GM18907 (cell line): ENCODE results near the gene CYTIP.

Experiments
- ATAC-seq: cut with Tn5 transposase; IDR thresholded peaks from one replicate; pipeline ENCODE4 v1.9.1; 2021; ENCODE audit warnings: mild to moderate bottlenecking, moderate library complexity; ENCODE audit not compliant: unreplicated experiment

The CYTIP gene

DNA sequence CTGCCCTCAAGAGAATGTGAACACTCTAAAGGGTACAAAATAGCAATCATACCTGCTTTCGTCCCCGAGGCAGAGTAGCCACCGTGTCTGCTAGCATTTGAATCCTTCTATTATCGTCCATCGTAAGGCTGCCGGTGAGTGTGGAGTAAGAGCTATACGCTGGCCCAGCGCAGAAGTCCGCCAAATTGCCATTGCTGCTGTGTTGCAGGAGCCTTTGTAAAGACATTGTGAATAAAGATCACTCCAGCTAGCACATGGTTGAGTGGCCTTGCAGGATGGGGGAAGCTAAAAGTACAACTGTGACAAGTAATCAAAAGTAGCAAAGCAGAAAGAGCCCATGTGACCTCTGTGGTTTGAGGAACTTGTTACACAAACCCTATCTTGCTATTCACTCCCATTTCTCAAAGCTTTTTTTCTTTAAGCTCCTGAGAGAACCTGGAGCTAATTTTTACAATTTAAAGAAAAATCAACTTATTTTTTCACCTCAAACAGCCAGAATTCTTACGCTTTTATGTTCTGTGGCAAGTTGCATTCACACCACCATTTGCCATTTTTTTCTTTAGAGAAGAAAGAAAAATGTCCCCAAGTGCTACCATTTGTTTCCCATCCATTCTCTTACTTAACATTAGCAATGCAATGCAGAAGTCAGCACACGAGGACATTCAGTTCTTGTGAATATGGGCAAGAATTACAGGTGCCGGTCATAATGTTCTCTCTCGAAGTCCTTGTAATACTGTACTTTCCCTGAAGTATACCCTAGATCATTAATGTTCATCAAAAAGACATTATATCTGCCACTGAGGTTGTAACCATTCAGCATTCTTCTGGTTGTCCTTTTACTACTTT lies at the start of gene CYTIP:
CYTIP (minus strand) TSS at position 295 of the 846 bp plus-strand sequence; CDS start at position 226, 69 bp downstream.
- peak; percentile 50 for ATAC-seq

DNA sequence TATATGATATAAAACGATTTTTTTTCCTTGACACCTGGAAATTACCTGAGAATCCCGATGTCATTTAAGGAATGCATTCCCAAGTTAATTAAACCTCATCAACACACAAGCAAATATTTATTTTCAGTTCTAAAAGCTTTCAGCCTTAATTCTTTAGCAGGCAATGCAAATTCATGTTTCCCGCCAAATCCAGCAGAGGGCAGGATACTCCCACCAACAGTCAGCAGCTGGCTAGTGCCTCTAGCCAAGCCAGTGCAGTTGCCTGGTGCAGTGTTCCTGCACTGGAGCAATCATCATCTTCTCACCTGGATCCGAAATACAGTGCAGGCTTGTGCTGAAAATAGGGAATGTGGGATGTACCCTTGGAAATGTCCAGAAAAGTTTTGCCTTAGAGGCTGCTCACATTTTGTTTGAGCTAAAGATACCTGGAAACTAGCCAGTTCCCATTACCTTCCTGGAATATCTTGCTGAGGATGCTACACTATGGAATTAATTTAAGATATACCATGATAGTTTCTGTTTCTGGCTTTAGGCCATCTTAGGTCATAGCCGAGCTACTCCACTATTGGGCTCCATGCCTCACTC lies 48.4 kb upstream of the CYTIP start:
- peak; percentile 97 for ATAC-seq

DNA sequence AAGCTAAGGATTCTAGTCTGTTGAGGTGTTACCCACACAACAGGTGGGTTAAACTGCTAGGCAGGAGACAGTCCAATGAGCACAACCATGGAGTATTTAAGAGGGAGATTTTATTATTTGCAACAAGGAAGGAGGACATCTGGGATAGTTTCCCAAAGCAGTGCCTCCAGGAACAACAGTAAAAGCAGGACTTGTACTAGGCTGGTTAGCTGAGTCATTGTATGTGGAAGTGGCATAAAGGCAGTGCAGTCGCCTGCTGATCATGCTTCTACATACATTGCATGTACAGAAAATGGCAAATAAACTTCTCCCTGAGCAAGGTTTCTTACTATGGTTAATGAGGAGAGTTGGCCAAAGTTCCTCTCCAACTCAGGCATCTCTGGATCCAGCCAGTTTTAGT lies 46.1 kb upstream of the CYTIP start:
- ATAC-seq: no peak

DNA sequence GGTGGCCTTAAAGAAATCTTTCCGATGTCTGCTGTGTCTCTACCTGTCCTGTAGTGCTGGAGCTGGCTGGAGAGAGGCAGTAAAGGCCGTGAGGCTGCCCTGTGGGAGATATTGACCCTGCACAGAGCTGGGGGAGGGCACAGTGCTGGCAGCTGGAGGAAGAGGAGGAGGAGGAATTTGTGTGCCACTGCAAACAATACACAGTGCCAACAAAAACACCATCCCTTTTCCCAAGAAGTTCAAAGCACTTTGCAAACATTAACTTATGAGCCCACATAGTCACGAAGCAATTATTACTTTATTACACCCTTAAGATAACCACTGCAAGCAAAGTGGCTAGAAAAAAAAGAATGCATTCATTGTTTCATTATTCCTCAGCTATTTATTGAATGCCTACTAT lies 45.0 kb upstream of the CYTIP start:
- no peak for ATAC-seq

DNA sequence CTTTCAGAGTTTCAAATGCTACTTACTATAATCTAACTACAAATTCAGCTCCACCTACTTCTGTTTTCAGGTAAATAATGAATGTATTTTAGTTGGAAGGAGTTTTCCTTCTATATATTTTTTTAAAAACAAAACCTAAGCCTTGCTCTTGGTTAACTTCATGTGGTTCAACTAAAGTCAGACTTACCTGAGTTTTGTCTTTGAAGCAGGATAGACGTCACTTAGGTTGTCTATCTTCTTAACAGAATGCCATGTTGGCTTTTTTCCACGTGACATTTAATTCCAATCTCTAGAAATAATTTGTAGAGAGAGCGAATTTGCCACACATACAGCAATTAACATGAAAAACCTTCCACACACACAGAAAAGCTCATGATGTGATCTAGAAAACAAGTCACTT lies 43.9 kb upstream of the CYTIP start:
- ATAC-seq: no peak

DNA sequence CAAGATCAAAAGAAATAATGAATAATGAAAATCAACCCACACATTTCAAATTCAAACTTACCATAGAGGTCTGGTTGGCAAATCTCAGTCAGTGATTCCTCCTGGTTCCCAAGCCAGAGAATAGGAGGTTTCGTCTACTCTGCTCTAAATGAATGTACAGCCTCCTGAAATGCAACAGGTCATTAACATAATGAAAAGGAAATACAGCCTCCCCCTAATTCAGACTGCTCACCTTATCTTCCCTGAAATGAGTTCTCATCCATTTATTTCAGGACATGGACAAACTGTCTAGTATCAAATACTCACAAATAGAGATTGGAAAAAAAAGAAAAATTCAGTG lies 43.4 kb upstream of the CYTIP start:
- ATAC-seq: no peak

DNA sequence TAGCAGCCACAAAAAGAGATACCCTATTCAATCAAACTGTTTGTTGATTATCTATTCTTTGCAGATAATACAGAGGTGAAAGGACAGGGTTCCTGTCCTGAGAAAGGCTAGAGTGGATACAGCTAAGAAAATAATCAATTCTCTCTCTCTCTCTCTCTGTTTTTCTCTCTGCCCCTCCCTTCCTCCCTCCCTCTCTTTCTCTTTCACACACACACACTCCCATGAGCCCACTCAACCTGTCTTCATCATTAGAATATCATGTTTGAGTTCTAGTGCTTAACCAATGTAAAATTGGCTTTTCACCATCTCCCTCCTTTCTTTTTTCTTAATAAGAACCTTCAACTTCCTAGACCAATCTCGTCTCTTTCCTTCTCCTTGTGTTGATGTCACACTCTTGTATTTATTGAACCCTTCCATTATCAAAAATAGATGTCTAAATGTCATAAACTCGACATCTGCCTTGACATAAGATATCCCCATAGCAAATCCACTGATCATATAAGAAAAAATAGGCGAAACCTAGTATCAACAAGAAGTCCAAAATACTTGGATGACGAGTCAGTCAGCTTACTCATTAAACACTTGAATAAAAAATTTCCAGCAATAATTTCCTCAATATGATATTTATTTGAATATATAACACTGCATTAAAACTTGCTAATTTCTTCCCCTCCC lies 42.8 kb upstream of the CYTIP start:
- ATAC-seq: no peak

DNA sequence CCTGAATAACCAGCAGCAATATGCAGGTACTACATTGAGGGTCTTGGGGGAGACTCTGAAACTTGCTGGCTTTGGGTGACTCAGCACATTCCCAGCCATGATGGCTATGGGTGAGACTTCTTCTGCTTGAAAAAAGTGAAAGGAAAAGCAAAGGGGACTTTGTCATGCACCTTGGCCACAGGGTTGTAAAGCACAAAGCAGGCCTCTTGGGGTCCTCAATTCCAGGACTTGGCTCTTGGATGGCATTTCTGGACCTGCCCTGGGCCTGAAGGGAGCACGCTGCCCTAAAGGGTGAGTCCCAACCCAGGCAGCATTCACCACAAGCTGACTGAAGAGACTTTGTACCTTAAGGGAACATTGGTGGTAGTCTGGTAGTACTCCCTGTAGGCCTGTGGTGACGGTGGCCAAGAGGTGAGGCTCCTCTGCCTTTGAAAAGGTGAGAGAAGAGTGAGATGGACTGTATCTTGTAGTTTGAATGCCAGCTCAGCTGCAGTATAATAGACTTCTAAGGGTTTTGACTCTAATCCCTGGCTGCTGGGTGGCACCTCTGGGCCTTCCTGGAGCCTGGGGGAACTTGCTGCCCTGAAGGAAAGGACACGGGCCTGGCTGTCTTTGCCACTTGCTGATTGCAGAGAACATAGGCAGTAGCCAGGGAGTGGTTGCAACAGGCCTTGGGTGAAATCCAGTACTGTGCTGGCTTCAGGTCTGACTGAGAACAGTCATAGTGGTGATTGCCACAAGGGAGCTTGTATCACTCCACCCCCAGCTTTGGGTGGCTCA lies 36.5 kb upstream of the CYTIP start:
- peak; percentile 90 for ATAC-seq

DNA sequence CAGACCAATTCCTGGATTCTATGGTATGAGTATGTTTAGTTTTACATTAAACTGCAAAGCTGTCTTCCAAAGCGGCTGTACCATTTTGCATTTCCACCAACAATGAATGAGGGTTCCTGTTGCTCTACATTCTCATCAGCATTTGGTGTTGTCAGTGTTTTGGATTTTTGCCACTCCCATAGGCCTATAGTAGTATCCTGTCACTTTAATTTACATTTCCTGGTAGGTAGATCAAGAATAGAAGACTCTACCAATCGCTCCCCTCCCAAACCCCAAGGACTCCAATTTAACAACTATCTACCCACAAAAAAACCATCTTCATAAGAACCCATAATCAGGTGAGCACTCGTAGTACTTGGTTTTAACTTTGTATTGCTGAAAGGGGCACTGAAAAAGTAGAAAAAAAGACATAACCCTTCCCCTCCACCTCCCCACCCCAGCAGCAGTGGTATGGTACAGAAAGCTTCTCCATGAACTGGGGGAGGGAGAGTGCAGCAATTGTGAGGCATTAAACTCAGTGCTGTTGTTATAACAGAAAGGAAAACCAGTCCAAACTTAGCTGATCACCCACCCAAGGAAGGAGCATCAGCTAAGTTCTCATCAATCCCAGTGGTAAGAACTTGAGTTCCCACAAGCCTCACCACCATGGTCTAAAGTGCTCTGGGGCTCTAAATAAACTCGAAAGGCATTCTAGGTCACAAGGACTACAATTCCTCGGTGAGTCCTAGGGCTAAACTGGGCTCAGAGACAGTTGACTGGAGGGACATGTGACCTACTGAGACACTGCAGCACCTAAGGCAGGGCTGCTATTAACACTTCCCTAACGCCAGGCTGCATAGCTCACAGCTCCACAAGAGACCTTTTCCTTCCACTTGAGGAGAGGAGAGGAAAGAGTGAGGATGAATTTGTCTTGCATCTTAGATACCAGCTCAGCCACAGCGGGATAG lies 35.5 kb upstream of the CYTIP start:
- peak; percentile 39 for ATAC-seq

DNA sequence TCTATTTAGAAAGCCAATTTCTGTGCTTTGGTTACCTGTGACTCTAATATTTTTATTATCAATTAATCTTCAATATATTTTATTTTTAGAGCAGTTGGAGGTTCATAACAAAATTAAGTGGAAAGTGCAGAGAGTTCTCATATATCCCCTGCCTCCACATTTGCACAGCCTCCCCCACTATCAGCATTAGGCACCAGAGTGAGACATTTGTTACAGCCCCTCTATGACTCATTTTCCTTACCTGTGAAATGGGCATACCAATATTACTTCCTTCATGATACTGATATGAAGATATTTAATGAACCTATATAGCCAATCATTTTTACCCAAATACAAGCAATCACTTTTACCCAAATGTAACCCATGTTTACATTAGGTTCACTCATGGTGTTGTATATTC lies 34.0 kb upstream of the CYTIP start:
- no peak for ATAC-seq

DNA sequence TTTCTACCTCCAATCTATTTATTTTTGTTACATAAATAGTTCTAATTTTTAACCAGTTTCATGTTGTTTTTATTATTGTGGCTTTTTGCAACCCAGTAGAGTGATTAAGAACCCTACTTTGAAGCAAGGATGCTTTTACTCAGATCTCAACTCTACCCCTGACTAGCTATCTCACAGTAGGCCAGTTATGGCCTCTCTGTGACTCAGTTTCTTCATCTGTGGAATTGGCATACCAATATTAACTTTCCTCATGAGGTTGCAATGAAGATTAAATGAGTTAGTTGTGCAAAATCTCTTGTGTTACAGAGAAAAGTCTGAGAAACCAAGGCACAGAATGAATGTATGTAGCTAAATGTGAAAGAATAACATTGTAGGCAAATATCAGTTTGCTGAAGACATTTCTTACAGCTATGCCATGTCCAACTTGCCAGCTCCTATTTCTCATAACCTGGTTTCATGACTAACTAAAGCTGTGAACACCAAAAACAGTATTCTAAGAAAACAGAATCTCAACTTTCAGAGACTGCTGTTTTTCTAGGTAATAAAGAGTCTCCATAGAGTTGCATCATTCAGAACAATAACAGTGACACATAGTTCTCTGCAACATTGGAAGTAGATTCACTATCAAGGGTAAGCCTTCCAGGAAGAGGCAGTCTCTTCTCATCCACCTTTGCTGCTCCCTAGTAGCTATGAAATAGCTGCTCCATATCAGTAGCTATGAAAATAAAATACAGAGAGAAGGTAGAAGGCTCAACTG lies 33.2 kb upstream of the CYTIP start:
- ATAC-seq: no peak

DNA sequence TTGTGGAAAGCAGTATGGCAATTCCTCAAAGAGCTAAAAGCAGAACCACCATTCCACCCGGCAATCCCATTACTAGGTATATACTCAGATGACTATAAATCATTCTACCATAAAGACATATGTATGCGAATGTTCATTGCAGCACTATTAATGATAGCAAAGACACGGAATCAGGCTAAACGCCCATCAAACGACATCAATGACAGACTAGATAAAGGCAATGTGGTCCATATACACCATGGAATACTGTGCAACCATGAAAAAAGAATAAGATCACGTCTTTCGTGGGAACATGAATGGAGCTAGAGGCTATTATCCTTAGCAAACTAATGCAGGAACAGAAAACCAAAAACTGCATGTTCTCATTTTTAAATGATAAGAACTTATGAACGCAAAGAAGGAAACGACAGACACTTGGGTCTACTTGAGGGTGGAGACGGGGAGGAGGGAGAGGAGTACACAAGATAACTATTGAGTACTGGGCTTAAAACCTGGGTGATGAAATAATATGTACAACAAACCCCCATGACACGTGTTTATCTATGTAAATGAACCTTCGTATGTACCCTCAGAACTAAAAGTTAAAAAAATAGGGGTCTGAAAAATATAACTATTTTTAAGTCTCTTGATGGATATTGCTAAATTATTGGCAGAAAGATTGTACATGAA lies 32.0 kb upstream of the CYTIP start:
- ATAC-seq: no peak

DNA sequence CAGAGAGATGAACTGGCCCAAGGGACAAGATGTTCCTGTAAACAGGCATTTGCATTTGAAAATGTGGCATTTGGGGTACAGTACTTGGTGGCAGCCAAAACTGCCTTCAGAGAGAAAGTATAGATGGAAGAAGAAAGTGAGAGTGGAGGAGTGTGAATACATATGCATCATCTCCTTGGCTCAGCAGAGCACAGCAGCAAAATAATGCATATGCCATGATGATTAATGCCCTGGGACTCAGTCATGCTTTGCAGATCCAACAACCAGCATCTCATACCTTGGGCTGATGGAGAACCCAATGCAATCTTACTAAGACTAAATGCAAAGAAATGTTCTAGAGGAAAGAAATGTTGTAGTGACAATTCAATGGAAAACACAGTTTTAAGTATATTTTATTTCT lies 29.7 kb upstream of the CYTIP start:
- ATAC-seq: no peak

DNA sequence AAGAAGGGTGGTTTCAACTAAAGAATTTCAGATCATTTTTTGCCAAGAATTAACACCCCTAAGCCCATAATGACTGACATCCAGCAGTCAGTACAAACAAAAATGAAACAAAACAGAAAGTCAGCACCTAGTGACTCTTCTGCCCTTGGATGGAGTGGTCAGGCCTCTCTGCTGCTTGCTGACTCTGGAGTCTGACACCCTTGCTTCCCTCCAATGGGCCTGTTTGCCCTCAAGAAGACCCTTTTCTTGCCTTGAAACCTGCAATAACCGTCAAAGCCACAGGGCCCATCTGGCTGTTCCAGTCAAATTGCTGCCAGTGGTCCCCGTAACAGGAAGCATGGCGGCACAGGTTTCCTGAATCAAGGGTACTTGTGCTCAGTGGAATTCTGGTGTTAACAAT lies 27.2 kb upstream of the CYTIP start:
- ATAC-seq: peak; percentile 23

DNA sequence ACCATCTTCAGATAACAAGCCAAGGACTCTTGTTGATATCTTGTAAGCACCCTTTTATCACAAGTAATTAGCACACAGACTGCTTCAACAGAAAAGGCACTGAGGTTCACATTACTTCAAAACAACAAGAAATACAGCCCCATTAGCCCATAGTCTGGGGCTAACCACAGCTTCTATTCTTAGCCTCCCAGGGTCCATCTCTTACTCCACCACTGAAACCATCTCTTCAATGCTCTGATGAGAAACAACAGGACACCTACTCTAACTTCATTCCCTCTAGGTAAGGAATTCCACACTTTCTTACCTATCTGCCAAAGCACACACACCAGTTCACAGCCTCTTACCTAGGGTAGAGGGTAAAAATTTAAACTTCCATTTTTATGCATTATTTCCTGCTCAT lies 26.4 kb upstream of the CYTIP start:
- peak; percentile 59 for ATAC-seq

DNA sequence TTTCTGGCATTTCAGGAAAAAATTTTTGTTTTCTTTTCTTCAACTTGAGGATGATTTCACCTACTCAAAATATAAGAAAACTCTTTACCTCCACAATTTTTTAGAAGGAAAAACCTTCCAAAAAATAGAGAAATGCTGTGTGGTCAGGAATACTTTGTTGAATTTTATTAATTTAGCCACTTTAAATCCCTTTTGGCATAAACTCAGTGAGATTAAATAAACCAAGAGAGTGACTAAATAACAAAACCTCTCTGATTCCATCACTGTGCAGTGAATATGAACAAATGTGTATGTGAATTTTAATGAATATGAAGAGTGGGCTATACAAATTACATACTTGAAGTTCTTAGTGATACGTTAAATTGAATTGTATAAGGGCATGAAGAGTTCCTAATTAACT lies 25.8 kb upstream of the CYTIP start:
- ATAC-seq: no peak

DNA sequence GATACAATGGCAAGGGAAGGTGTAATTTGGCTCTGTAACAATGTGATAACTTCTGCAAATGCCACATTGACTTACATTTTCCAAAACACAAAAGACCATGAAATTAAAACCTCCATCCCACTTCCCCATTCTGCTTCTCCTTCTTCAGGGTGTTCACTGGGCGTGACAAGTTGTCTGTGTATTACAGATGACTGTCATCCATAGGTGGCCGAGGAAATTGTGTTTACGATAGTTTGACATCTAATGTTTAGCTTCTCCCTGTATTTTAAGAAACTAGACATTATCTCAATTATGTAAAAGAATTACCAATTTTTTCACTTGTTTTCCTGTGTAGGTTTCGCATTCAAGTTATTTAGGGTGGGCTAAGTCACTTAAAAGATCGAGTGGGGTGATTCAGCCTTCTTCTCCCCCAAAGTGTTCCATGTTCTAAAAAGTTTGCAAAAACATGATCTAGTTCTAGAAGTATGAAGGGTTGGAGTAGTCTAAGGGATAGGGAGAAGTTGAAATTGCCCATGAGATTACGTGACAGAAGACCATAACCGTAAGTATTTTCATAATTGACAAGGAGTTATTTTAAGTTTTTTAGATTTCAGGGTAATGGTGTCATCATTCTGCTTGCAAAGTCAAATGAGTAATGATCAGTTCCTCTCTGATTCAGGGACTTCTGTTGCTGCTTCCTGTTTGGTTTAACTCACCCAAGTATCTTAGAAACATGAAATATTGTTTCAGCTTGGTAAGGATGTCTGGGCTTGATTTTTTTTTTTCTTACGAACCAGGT lies 25.2 kb upstream of the CYTIP start:
- ATAC-seq: peak; percentile 76

DNA sequence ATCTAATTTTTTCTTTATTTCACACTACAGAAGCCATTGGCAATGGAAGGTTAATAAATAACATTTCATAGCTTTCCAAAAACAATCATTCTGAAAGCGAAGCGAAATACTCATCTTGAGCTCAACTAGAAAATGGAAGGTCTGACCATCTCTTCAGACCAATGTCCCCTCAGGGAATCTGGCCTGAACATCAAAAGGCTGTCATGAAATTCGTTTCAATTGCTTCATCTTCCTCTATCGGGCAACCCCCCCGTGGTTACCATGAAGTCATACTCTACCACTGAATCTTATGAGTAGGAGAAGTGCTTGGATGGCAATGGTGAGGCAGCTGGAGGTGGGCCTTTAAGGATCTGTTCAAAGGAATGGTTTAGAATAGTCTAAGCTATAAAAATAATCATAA lies 22.9 kb upstream of the CYTIP start:
- ATAC-seq: peak; percentile 45
